WTC11 (cell line): ENCODE results near the gene PTPN2.

Experiments used
- E2F1 ChIP-seq: sonication (generic); formaldehyde crosslinking; IDR thresholded peaks from 2 replicates; pipeline ENCODE4 v1.8.0; 2022; ENCODE audit warnings: mild to moderate bottlenecking, missing genetic modification reagents
- FOXK1 ChIP-seq: sonication (generic); formaldehyde crosslinking; IDR thresholded peaks from 2 replicates; pipeline ENCODE4 v1.8.0; 2022; ENCODE audit warnings: mild to moderate bottlenecking, moderate library complexity, missing genetic modification reagents
- JUN ChIP-seq: sonication (generic); formaldehyde crosslinking; IDR thresholded peaks from 2 replicates; pipeline ENCODE4 v1.8.0; 2023; ENCODE audit warnings: mild to moderate bottlenecking, missing genetic modification reagents
- SP1 ChIP-seq: sonication (generic); formaldehyde crosslinking; conservative IDR thresholded peaks from 2 replicates; pipeline ENCODE4 v1.8.1; 2022; ENCODE audit warnings: missing genetic modification reagents
- ZNF138 ChIP-seq: sonication (generic); formaldehyde crosslinking; conservative IDR thresholded peaks from 2 replicates; pipeline ENCODE4 v1.8.1; 2022; ENCODE audit warnings: mild to moderate bottlenecking, moderate library complexity, missing genetic modification reagents
- TF ChIP-seq, protein P1 (sequence below): sonication (generic); formaldehyde crosslinking; IDR thresholded peaks from 2 replicates; pipeline ENCODE4 v1.8.1; 2023; ENCODE audit warnings: mild to moderate bottlenecking, missing genetic modification reagents, moderate library complexity
- TF ChIP-seq, protein P2 (sequence below): fragments of 200-600 bp; IDR thresholded peaks from 2 replicates; pipeline ENCODE4 v1.8.0; 2022; ENCODE audit warnings: antibody characterized with exemption
- TF ChIP-seq, protein P3 (sequence below): fragments of 250-450 bp; sonication (Bioruptor Pico); conservative IDR thresholded peaks from 2 replicates; pipeline ENCODE4 v1.9.0; 2021; ENCODE audit warnings: mild to moderate bottlenecking

GRCh38 chr18:12839057-12839525 lies 44.9 kb downstream of the PTPN2 start:
- TF ChIP-seq E2F1 (CRISPR knock-in tag) (no peak), ZNF138 (CRISPR knock-in tag) (no peak), SP1 (CRISPR knock-in tag) (no peak), FOXK1 (CRISPR knock-in tag) (no peak), JUN (CRISPR knock-in tag) (no peak)
- TF ChIP-seq, protein P1, sequence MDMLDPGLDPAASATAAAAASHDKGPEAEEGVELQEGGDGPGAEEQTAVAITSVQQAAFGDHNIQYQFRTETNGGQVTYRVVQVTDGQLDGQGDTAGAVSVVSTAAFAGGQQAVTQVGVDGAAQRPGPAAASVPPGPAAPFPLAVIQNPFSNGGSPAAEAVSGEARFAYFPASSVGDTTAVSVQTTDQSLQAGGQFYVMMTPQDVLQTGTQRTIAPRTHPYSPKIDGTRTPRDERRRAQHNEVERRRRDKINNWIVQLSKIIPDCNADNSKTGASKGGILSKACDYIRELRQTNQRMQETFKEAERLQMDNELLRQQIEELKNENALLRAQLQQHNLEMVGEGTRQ, result no peak
- TF ChIP-seq, protein P2, sequence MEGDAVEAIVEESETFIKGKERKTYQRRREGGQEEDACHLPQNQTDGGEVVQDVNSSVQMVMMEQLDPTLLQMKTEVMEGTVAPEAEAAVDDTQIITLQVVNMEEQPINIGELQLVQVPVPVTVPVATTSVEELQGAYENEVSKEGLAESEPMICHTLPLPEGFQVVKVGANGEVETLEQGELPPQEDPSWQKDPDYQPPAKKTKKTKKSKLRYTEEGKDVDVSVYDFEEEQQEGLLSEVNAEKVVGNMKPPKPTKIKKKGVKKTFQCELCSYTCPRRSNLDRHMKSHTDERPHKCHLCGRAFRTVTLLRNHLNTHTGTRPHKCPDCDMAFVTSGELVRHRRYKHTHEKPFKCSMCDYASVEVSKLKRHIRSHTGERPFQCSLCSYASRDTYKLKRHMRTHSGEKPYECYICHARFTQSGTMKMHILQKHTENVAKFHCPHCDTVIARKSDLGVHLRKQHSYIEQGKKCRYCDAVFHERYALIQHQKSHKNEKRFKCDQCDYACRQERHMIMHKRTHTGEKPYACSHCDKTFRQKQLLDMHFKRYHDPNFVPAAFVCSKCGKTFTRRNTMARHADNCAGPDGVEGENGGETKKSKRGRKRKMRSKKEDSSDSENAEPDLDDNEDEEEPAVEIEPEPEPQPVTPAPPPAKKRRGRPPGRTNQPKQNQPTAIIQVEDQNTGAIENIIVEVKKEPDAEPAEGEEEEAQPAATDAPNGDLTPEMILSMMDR, result no peak
- TF ChIP-seq, protein P3, sequence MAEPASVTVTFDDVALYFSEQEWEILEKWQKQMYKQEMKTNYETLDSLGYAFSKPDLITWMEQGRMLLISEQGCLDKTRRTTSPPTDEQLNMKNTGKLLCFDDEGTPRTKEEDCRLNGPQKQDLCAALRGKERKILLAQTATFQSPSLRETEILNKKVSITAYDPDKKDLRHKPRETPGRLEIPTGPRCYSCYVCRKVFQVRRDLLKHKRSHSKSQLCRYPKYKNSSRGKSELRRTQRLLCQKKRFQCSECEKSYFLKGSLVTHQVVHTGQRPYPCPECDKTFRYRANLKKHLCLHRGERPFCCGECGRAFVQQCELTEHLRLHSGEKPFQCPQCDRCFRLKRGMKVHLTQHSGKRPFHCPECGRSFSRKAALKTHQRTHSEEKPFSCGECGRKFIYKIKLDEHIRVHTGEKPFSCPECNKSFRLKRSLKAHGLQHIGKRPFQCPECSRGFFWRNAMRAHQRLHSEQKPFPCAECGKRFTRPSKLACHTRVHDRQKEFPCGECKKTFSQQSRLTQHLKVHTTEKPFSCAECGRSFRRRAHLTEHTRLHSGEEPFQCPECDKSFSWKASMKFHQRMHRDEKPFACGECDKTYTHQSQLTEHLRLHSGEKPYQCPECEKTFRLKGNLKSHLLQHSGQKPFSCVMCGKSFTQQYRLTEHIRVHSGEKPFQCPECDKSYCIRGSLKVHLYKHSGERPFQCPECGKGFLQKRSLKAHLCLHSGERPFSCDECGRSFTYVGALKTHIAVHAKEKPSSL (CRISPR knock-in tag), result no peak
